Testis (tissue), 3 donors: ENCODE data around the gene ANKRD13D. TPM values are rescaled to one million over a fixed set of nuclear protein-coding genes. Genes with fewer than 3 reads are reported as not detected.
A peak's percentile ranks its signal among the peaks of the same experiment; 100 is the strongest.

Experiments
- DNase-seq: peaks from one replicate; pipeline ENCODE4 v3.0.0-alpha.2; 2019
- H3K27ac ChIP-seq, 2 donors: fragments of 200-600 bp; sonication (generic); one replicate each; pipeline ENCODE4 v1.5.1; 2019
- H3K27me3 ChIP-seq: fragments of 200-600 bp; sonication (generic); one replicate; pipeline ENCODE4 v1.5.1; 2019
- H3K36me3 ChIP-seq: fragments of 200-600 bp; sonication (generic); one replicate; pipeline ENCODE4 v1.5.1; 2017; ENCODE audit warnings: low read depth; ENCODE audit errors: missing control alignments
- H3K4me1 ChIP-seq: fragments of 200-600 bp; sonication (generic); one replicate; pipeline ENCODE4 v1.5.1; 2019
- H3K4me3 ChIP-seq, 2 donors: fragments of 200-600 bp; sonication (generic); one replicate each; pipeline ENCODE4 v1.5.1; 2017 to 2019
- H3K9me3 ChIP-seq: fragments of 200-600 bp; sonication (generic); one replicate; pipeline ENCODE4 v1.5.1; 2017
- POLR2A ChIP-seq: fragments of 450-650 bp; IDR thresholded peaks from one replicate; pipeline ENCODE4 v1.6.1; 2017; ENCODE audit warnings: antibody characterized with exemption, mild to moderate bottlenecking, moderate library complexity
- whole genome bisulfite sequencing, 2 donors: methylation state at CpG; one replicate each; pipeline ENCODE4 v1.1.5; 2018; 5-methylcytosine and 5-hydroxymethylcytosine counted together
- intact Hi-C: fragments of 100-400 bp; cut with DNase I; formaldehyde crosslinking; loops from one replicate; pipeline ENCODE4 v1.15.1; 2023; ENCODE audit warnings: low total_unique reads
- polyA plus RNA-seq: library from polyadenylated mRNA; stranded (reverse); fragments of 350-450 nt; fragmentation: Illumina TruSeq; extraction: RNeasy Lipid Tissue Mini Kit (QIAGEN cat#74804); gene quantifications from one replicate; pipeline ENCODE4 v1.2.3, GENCODE V29; 2014; ENCODE audit warnings: low read depth, low replicate concordance; ENCODE audit not compliant: insufficient read depth
- total RNA-seq, 2 donors: library from RNA; depleted of rRNA; stranded (reverse); fragments of >200 nt; gene quantifications; one replicate each; pipeline ENCODE4 v1.2.3, GENCODE V29; 2016
- TF ChIP-seq, protein P1 (sequence below), 3 experiments: fragments of 450-650 bp in 2 of 3; fragments of 200-600 bp in 1 of 3; sonication (generic) in 1 of 3; IDR thresholded peaks; one replicate each; pipeline ENCODE4 v1.5.1; 2016 to 2019; ENCODE audit warnings: antibody characterized with exemption in 3 of 3, mild to moderate bottlenecking in 2 of 3, moderate library complexity in 1 of 3

Gene ANKRD13D
- total and polyA plus RNA-seq, 3 donors from 2014 or later, result 32.8 to 73.3 (median 66.2) TPM

DNA sequence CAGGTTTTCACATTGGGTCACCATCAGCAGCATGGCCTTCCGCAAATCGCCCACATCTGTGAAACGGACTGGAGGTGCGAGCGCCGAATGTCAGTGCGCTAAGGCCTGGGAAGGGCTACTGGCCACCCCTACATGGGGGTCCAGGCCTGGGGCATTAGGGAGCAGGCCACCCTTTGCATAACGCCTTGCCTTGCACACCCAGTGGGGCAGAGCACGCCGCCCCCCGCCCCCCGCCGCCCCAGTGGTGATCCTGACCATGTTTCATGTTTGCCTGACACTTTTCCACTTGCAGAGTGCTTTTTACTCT, 20.2 kb upstream of the ANKRD13D start:
- H3K27ac ChIP-seq, result no peak overlapping the region
- WGBS, 2 donors, result 85% methylated on average over 13 of the region's 13 CpGs; no CpG with 5 or more reads in 1 of the 2 donors

DNA sequence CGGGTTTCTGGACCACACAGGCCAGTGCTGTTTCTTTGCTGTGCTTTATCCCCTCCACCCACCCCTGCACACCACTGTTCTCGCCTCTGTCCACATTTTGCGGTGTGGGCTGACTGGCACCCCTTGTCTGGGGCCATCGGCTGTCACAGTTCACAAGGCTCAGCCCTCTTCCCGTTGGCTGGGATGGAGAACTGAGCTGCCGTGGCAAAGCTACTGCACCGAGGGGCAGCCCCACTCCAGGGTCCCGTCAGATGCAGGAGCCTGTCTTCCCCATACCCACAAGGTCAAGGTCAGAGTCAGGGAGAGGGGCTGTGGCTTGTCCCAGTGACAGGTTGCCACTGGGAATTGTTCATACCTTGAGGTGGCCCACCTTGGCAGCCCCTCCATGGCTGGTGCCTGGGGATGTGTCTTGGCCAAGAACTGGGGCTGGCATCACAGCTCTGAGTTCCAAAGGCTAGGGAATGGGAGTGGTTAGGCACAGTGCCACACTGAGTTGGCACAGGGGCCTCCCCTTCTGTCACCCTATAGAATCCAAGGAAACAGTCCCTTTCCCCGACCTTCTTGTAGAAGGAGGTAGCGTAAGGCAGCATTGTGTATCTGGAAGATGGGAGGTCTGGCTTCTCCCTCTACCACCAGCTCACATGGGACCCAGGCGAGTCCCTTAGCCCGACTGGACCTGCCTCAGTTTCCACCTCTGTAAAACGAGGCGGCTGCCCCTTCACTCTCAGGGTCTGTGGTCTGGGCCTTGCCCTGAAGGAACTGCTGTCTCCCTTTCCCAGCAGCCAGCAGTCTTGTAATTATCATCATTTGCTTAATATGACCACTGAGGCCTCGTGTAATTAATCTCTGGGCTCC, 19.5 kb upstream of the ANKRD13D start:
- H3K27me3 ChIP-seq, result no peaks in the 10 kb centered on the region
- 48 to 56% methylated on average over 9 to 15 of the region's 15 CpGs for WGBS, 2 donors
- peaks cover 81% of the 10 kb centered on the region for H3K4me1 ChIP-seq
- no peak for DNase-seq
- H3K4me3 ChIP-seq, result no peak overlapping the region
- no peaks in the 10 kb centered on the region for H3K36me3 ChIP-seq
- intact Hi-C loops, result no loop called here
- H3K27ac ChIP-seq, result peak overlapping the region; percentile 65 to 79
- no peaks in the 10 kb centered on the region for H3K9me3 ChIP-seq
- no peak for TF ChIP-seq POLR2A

More for the DNA sequence above, 20.2 kb upstream of the ANKRD13D start:
- DNase-seq, result no peak
- TF ChIP-seq, protein P1, sequence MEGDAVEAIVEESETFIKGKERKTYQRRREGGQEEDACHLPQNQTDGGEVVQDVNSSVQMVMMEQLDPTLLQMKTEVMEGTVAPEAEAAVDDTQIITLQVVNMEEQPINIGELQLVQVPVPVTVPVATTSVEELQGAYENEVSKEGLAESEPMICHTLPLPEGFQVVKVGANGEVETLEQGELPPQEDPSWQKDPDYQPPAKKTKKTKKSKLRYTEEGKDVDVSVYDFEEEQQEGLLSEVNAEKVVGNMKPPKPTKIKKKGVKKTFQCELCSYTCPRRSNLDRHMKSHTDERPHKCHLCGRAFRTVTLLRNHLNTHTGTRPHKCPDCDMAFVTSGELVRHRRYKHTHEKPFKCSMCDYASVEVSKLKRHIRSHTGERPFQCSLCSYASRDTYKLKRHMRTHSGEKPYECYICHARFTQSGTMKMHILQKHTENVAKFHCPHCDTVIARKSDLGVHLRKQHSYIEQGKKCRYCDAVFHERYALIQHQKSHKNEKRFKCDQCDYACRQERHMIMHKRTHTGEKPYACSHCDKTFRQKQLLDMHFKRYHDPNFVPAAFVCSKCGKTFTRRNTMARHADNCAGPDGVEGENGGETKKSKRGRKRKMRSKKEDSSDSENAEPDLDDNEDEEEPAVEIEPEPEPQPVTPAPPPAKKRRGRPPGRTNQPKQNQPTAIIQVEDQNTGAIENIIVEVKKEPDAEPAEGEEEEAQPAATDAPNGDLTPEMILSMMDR (IDR thresholded peaks at IDR 0.05), result no peak
- no peak for TF ChIP-seq POLR2A
- intact Hi-C loops, result no loop called here
- Histone ChIP-seq H3K27me3 (no peaks in the 10 kb centered on the region), H3K36me3 (no peaks in the 10 kb centered on the region), H3K4me3 (no peak overlapping the region), H3K9me3 (no peaks in the 10 kb centered on the region), H3K4me1 (peaks cover 74% of the 10 kb centered on the region)

DNA sequence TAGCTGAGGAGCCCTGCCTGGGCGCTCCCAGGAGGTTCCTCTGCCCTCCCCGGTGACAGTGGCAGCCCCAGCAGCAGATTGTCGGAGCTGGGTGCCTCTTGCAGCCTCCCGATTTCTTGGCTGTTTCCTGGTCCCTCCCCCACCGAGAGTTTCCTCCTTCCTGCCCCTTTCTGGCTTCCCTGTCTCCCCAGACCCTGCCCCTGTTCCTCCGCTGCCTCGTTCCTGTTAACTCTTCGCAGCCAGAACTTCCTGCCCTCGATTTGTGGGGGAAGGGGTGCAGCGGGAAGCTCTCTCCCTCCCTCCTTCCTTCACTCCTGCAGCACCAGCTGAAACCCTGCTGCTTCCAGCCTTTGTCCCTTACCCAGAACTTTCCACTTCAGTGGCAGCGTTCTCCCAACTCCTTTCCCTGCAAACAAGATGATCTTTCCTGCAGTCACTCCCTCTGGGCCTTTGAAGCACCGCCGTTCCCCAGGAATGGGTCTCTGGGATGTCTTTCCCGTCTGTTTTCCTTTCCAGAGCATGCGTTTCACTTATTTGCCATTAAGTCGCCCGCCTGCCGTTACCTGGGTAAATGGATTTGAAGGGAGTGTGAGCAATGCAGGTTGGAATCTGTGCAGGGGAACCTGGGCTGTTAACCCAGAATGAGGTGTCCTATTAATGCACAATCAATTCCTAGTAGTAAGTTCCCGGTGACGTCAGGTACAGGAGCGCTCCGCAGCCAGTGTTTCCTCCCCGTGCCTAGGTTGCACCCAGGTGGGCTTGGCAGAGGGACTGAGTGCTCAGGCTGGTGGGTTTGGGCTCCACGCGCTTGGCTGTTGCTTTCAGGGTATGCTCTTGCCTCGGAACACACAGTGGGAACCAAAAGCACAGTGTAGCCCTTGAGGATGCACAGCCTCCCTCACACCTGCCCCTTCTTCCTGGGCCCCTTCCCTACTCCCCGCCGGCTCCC, 18.6 kb upstream of the ANKRD13D start:
- 50 to 54% methylated on average over 28 of the region's 28 CpGs for WGBS, 2 donors
- no peaks in the 10 kb centered on the region for H3K9me3 ChIP-seq
- intact Hi-C loops, result no loop called here

DNA sequence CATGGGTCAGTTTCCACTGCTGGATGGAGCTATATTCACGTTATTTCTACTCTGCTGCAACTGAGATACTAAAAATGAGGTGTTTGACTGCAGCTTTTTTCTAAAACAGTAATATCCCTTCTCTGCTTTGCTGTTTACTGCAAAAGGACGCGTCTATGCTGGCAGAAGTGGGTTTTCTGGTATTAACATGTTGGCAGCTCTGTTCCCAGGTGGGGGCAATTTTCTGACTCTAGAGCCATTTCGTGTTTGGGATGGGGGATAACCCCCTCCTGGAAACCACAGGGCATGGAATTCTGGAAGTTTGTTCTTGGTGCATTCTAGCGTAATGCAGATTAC, 17.9 kb upstream of the ANKRD13D start:
- no peak overlapping the region for H3K4me3 ChIP-seq
- no peaks in the 10 kb centered on the region for H3K36me3 ChIP-seq
- WGBS, 2 donors, result 71 to 75% methylated on average over 5 of the region's 5 CpGs
- H3K27ac ChIP-seq, result no peak overlapping the region
- TF ChIP-seq POLR2A, result no peak
- TF ChIP-seq, protein P1 (IDR thresholded peaks at IDR 0.05), result no peak
- intact Hi-C loops, result no loop called here
- peaks cover 91% of the 10 kb centered on the region for H3K4me1 ChIP-seq
- H3K27me3 ChIP-seq, result no peaks in the 10 kb centered on the region
- no peak for DNase-seq
- no peaks in the 10 kb centered on the region for H3K9me3 ChIP-seq

More for the DNA sequence above, 18.6 kb upstream of the ANKRD13D start:
- Histone ChIP-seq H3K36me3 (no peaks in the 10 kb centered on the region), H3K4me3 (no peak overlapping the region), H3K27me3 (no peaks in the 10 kb centered on the region), H3K4me1 (peaks cover 90% of the 10 kb centered on the region), H3K27ac (peak overlapping the region; percentile 65 to 79)
- no peak for DNase-seq
- TF ChIP-seq, protein P1 (IDR thresholded peaks at IDR 0.05), result no peak
- no peak for TF ChIP-seq POLR2A

DNA sequence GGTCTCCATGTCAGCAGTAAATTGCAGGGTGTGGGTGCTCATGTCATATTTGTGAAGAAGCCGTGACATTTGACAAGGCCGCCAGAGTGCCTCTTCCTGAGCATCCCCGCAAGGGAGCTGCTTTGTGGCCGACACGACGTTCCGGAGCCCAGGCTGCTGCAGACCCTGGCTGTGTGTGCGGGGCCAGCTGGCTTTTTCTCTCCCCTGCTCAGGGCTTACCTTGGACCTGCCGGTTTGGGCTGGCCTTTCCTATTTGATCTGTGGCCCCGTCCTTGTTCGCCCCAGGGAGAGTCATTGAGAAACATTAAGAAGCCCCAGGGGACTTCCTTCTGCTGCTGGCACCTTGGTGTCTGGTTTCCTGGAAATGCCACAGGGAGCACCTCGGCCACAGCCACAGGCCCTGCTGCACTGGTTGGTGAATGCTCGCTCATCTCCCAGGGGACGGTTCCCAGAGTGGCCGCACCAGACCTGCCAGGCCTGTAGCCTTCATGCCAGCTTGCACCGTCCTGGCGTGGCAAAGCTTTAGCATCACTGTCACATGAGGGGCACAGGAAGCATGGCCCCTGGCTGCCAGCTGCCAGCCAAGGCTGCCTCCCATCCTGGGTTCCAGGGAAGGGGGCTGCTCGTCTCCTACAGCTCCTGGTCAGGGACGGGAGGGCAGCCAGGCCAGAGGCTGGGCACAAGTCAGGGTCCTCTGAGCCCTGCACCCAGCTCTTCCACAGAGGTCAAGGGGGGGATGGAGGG, 17.4 kb upstream of the ANKRD13D start:
- H3K36me3 ChIP-seq, result no peaks in the 10 kb centered on the region
- TF ChIP-seq, protein P1 (IDR thresholded peaks at IDR 0.05), result no peak
- TF ChIP-seq POLR2A, result no peak
- 69 to 78% methylated on average over 5 to 19 of the region's 19 CpGs for WGBS, 2 donors
- no peak for DNase-seq
- intact Hi-C loops, result no loop called here
- no peaks in the 10 kb centered on the region for H3K27me3 ChIP-seq
- no peak overlapping the region for H3K4me3 ChIP-seq
- peak overlapping the region in 1 of 2 donors; percentile 74 for H3K27ac ChIP-seq
- H3K4me1 ChIP-seq, result peaks cover 94% of the 10 kb centered on the region
- no peaks in the 10 kb centered on the region for H3K9me3 ChIP-seq
